IgD-negative memory B cell (primary cell): Measurements from ENCODE around the gene CCDC117. TPM values are rescaled to one million over a fixed set of nuclear protein-coding genes. Genes with fewer than 3 reads are reported as not detected.
"Not testable (repeated sequence)": the region's sequence is repeated elsewhere in the genome, so short reads cannot be mapped to it uniquely, and the experiment has no call there.

Experiments used
- H3K27ac Mint-ChIP-seq, 3 donors: one replicate each; pipeline ENCODE4 v1.8.0; 2020 to 2022; ENCODE audit warnings: mild to moderate bottlenecking in 3 of 3, mixed read lengths in 3 of 3, moderate library complexity in 1 of 3
- H3K27me3 Mint-ChIP-seq: one replicate; pipeline ENCODE4 v1.8.0; 2021; ENCODE audit warnings: mixed read lengths
- H3K36me3 Mint-ChIP-seq: one replicate; pipeline ENCODE4 v1.8.0; 2020; ENCODE audit warnings: mild to moderate bottlenecking, mixed read lengths
- H3K4me1 Mint-ChIP-seq, 3 donors: one replicate each; pipeline ENCODE4 v1.8.0; 2020 to 2022; ENCODE audit warnings: mixed read lengths in 3 of 3, mild to moderate bottlenecking in 1 of 3
- H3K4me3 Mint-ChIP-seq, 4 donors: one replicate each; pipeline ENCODE4 v1.8.0; 2020 to 2022; ENCODE audit warnings: mild to moderate bottlenecking in 4 of 4, mixed read lengths in 4 of 4, moderate library complexity in 3 of 4
- H3K9me3 Mint-ChIP-seq, 3 donors: one replicate each; pipeline ENCODE4 v1.8.0; 2020 to 2021; ENCODE audit warnings: mixed read lengths in 3 of 3, mild to moderate bottlenecking in 1 of 3
- polyA plus RNA-seq: library from polyadenylated mRNA; unstranded; fragments of 300-500 nt; fragmentation: Illumina TruSeq; gene quantifications from one replicate; pipeline ENCODE4 v1.2.3, GENCODE V29; 2021

Gene CCDC117
- polyA plus RNA-seq, 1 donor from 2014 or later: 12.0 TPM

DNA sequence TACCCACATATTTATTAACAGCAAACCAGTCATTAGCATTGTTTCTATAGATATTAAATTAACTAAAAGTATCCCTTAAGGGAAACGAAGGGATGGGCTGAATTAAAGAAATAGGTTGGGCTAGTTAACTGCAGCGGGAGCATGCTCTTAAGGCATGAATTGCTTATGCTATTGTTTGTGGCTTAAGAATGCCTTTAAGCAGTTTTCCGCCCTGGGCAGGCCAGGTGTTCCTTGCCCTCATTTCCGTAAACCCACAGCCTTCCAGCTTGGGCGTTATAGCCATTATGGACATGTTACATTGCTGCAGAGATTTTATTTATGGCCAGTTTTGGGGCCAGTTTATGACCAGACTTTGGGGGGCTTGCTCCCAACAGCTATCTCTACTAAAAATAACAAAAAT, 32.9 kb downstream of the CCDC117 start:
- not testable (repeated sequence) for H3K9me3 Mint-ChIP-seq, H3K27ac Mint-ChIP-seq, H3K36me3 Mint-ChIP-seq, H3K27me3 Mint-ChIP-seq, H3K4me3 Mint-ChIP-seq
- H3K4me1 Mint-ChIP-seq: peaks cover 15 to 20% (median 19%) of the 10 kb centered on the region in 3 donors

DNA sequence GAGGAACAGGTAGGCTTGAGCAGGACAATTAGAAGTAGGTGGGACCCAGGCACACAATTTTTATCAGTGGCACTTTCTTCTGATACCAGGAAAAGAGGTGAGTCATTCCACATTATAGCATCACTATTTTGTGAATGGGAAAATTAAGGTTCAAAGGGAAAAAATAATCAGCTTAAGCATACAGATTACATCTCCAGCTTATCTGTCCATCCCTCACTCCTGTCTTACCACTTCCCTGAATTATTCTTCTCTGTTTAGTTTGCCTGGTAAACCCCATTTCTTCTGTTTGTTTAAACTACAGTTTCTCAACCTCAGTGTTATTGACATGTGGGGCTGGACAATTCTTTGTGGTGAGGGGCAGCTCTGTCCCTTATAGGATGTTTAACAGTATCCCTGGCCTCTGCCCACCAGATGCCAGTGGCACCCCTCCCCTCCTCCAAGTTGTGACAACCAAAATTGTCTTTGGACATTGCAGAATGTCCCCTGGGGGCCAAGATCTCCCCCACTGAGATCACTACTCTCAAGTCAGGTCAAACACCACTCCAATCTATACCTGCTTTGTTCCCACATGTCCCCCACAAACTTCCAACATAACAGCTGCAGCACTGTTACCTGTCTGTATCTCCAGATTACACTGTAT, 36.3 kb downstream of the CCDC117 start:
- no peak overlapping the region for H3K4me3 Mint-ChIP-seq
- no peaks in the 10 kb centered on the region for H3K9me3 Mint-ChIP-seq
- peaks cover 8 to 17% (median 12%) of the 10 kb centered on the region in 3 donors for H3K4me1 Mint-ChIP-seq
- H3K27me3 Mint-ChIP-seq: no peaks in the 10 kb centered on the region
- H3K36me3 Mint-ChIP-seq: peaks cover 1% of the 10 kb centered on the region
- peak overlapping the region in 1 of 3 donors; percentile 31 for H3K27ac Mint-ChIP-seq

DNA sequence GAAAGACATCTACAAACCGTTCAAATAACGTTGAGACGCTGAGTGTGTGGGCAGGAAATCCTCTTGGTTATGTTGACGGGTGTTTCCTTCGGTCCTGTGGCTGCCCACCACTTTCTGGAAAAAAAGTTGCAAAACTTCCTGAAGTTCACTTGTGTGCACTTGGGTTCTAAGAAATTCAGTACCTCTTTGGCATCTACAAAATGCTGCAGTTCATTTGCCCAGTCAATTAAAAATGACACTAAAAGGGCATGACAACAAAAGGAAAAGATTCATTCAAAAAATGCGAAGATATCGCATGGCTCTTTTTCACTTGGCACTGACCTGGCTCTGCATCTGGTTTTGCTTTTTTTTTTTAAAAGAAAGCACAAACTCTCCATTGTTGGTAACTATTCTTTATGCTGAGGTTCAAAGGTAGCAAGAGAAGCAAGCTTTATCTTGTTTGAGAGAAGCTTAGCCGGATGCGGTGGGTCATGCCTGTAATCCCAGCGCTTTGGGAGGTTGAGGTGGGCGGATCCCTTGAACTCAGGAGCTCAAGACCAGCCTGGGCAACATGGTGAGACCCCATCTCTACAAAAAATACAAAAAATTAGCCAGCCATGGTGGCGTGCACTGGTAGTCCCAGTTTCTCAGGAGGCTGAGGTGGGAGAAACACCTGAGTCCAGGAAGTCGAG, 38.5 kb downstream of the CCDC117 start:
- Mint-ChIP-seq H3K9me3 (no peaks in the 10 kb centered on the region), H3K4me1 (peaks cover 8 to 17% (median 8%) of the 10 kb centered on the region in 3 donors), H3K36me3 (peaks cover 1% of the 10 kb centered on the region), H3K27ac (no peak overlapping the region), H3K27me3 (no peaks in the 10 kb centered on the region), H3K4me3 (peak overlapping the region; percentile 17 to 87 (median 50))

DNA sequence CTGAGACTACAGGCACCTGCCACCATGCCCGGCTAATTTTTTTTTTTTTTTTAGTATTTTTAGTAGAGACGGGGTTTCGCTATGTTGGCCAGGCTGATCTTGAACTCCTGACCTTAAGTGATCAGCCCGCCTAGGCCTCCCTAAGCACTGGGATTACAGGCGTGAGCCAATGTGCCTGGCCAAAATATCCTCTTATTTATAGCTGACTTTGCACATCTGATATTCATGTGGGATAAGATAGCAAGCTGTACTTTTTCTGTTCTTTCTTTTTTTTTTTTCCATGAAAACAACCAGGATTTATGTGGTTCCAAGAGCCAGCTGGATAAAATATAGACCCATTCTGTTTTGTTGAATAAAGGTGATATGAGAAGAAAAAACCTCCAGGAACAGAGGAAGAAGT, 40.0 kb downstream of the CCDC117 start:
- Mint-ChIP-seq H3K27ac (peak overlapping the region in 1 of 3 donors; percentile 26), H3K9me3 (no peaks in the 10 kb centered on the region), H3K4me3 (peak overlapping the region in 1 of 4 donors; percentile 82), H3K36me3 (peaks cover 2% of the 10 kb centered on the region), H3K4me1 (peaks cover 8 to 19% (median 12%) of the 10 kb centered on the region in 3 donors), H3K27me3 (no peaks in the 10 kb centered on the region)

DNA sequence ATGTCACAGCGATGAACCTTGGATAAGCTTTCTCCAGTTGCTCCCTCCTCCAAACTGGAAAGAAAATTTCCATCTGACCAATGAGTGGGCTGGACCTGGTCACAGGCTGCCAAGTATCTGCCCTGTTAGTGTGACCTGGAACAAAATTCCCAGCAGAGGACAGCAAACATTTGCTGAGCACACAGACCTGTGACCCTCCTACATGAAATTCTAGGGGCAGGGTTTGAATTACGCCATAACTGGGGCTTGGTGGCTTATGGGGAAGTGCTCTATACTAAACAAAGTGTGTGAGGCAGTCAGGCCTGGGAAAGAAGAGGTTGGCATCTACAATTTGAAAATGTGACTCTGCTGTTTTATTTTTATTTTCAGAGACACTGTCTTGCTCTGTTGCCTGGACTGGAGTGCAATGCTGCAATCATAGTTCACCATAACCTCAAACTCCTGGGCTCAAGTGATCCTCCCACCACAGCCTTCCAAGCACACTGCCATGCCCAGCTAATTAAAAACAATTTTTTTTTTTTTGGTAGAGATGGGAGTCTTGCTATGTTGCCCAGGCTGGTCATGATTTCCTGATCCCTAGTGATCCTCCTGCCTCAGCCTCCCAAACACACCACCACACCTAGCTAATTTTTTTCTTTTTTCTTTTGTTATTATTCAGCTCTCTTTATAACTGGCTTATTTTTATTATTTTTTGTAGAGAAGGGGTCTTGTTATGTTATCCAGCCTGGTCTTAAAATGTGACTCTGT, 41.5 kb downstream of the CCDC117 start:
- Mint-ChIP-seq H3K27me3 (no peaks in the 10 kb centered on the region), H3K4me3 (no peak overlapping the region), H3K36me3 (peaks cover 2% of the 10 kb centered on the region), H3K27ac (peak overlapping the region in 1 of 3 donors; percentile 65), H3K9me3 (no peaks in the 10 kb centered on the region), H3K4me1 (peaks cover 8 to 29% (median 12%) of the 10 kb centered on the region in 3 donors)

DNA sequence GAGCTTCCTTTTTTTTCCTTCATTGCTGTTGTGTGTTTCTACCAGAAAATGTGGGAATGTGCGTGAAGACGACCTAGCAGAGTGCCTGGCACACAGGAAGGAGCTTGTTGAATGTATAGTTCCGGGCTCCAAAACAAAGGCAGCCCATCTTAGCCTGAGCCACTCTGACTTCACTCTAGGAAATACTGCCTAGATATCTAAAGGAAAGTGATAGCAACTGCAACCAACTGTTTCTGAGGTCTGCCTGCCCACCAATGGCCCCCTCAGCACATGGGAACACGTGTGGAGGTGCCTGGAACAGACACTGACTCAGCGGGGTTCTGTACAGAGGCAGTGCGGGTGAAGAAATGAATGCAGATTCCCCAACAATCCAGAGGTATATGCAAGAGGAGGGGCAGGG, 42.6 kb downstream of the CCDC117 start:
- Mint-ChIP-seq H3K9me3 (no peaks in the 10 kb centered on the region), H3K4me3 (no peak overlapping the region)

DNA sequence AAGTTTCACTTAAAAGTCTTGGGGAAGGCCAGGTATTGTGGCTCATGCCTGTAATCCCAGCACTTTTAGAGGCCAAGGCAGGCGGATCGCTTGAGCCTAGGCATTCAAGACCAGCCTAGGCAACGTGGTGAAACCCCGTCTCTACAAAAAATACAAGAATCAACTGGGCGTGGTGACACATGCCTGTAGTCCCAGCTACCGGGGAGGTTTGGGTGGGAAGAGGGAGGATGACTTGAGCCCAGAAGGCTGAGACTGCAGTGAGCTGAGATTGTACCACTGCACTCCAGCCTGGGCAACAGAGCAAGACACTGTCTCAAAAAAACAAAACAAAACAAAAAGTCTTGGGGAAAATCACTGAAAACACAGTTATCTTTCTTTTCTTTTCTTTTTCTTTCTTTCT, 43.2 kb downstream of the CCDC117 start:
- H3K27ac Mint-ChIP-seq: no peak overlapping the region
- H3K36me3 Mint-ChIP-seq: peaks cover 5% of the 10 kb centered on the region
- peaks cover 8 to 33% (median 10%) of the 10 kb centered on the region in 3 donors for H3K4me1 Mint-ChIP-seq
- no peaks in the 10 kb centered on the region for H3K9me3 Mint-ChIP-seq
- no peaks in the 10 kb centered on the region for H3K27me3 Mint-ChIP-seq
- no peak overlapping the region for H3K4me3 Mint-ChIP-seq

More for the DNA sequence above, 42.6 kb downstream of the CCDC117 start:
- Mint-ChIP-seq H3K36me3 (peaks cover 5% of the 10 kb centered on the region), H3K27ac (peak overlapping the region in 1 of 3 donors; percentile 81), H3K4me1 (peaks cover 8 to 35% (median 14%) of the 10 kb centered on the region in 3 donors), H3K27me3 (no peaks in the 10 kb centered on the region)

DNA sequence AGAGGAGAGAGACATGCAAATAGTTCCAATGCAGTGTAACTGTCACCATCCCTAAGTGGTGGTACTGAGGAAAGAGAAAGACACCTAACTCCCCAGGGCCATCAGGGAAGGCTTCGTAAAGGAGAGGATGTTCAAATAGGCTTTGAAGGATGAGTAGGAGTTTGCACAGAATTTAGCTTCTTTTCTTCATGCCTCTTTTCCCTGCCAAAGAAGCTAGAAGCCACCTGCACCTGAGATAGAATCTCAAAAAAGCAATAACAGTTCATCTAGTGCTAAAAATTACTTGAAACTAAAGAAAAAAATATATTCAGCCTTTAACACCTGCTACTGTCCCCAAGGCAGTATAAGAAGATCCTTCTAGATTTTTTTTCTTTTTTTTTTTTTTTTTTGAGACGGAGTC, 44.6 kb downstream of the CCDC117 start:
- Mint-ChIP-seq H3K9me3 (no peaks in the 10 kb centered on the region), H3K4me3 (no peak overlapping the region), H3K4me1 (peaks cover 1 to 23% (median 6%) of the 10 kb centered on the region in 3 donors), H3K27me3 (no peaks in the 10 kb centered on the region), H3K36me3 (peaks cover 5% of the 10 kb centered on the region), H3K27ac (no peak overlapping the region)

DNA sequence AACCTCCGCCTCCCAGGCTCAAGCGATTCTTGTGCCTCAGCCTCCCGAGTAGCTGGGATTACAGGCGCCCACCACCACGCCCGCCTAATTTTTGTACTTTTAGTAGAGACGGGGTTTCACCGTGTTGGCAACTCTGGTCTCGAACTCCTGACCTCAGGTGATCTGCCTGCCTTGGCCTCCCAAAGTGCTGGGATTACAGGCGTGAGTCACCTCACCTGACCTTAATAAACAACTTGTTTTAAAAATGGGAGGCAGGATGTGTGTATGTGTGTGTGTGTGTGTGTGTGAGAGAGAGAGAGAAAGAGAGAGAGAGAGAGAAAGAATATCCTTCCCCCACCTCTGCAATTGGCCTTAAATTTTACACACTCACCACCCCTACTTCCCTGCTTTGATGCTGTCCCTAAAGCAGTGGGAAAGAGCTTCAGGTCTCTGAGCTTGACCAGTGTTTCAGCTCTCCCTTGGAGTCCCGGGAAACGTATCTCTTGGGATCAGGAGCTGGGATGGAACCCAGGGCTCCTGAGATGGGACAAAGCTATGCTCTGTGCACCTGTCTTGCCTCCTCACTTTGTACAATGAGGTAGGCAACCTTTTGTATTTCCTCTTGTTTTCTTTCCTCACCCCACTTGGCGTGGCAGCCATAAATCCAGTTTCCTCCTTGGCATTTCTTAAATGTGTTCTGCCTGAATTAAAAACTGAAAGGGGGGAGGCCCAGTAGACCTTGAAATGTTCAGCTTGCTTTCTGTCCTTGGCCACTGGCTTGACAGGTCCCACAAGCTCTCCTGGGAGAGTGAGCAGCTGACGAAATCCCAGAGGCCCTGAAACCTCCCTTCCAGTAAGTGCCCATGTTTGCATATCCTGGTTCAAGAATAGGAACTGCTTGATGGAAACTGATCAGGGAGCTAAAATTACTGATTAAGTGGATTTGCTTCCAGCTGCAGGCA, 45.7 kb downstream of the CCDC117 start:
- no peak overlapping the region for H3K27ac Mint-ChIP-seq
- no peaks in the 10 kb centered on the region for H3K27me3 Mint-ChIP-seq
- H3K9me3 Mint-ChIP-seq: no peaks in the 10 kb centered on the region
- peaks cover 7% of the 10 kb centered on the region for H3K36me3 Mint-ChIP-seq
- peaks cover 0 to 25% (median 6%) of the 10 kb centered on the region in 3 donors for H3K4me1 Mint-ChIP-seq
- H3K4me3 Mint-ChIP-seq: peak overlapping the region in 1 of 4 donors; percentile 80

DNA sequence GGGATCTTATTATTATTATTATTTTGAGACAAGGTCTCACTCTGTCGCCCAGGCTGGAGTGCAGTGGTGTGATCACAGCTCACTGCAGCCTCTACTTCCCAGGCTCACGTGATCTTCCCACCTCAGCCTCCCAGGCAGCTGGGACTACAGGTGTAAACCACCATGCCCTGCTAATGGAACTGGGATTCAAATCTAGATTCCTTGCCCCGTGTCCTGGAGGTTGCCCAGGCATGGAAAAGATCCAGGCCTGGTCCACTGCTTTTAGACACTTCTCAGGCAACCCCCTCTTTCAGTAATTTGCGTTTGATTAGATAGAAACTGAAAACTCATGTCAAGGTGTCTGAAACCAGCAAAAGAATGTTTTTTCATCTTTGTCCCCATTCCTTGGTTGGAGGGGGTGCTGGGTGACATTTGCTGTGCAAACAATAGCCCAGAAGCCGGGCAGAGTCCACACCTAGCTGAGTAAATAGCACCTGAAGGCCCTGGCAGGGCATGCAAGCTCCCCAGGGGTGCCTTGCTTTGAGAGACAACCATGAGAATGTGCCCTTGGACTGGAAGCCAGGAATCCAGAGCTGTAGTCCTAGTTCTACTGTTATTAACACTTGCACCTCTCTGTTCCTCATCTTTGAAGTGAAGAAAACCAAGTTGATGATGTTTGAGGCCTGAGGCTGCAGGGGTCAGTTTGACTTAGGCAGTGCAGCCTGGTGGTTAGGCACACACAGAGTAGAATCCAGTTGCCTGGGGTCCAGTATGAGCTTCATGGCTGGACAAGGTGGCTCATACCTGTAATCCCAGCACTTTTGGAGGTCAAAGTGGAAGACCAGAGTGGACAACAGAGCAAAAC, 47.0 kb downstream of the CCDC117 start:
- Mint-ChIP-seq H3K27ac (no peak overlapping the region), H3K36me3 (peaks cover 7% of the 10 kb centered on the region), H3K27me3 (no peaks in the 10 kb centered on the region), H3K9me3 (no peaks in the 10 kb centered on the region), H3K4me1 (peaks cover 0 to 25% (median 6%) of the 10 kb centered on the region in 3 donors), H3K4me3 (peak overlapping the region in 1 of 4 donors; percentile 58)

DNA sequence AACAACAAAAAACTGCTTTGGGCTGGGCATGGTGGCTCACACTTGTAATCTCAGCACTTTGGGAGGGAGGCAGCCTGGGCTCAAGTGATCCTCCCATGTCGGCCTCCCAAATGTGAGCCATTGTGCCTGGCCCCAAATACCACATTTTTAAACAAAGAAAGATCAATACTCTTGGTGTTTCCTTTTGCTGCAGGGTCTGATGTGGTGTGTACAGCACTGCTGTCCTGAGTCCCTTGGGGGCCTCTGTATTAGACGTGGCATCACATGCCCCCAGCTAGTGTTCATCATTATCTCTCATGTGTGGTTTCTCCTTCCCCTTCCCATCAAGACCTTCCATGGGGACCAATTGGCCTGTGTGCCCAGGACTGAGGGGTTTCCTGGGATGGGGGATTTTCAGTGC, 48.4 kb downstream of the CCDC117 start:
- no peak overlapping the region for H3K4me3 Mint-ChIP-seq
- H3K36me3 Mint-ChIP-seq: peaks cover 7% of the 10 kb centered on the region
- H3K27me3 Mint-ChIP-seq: no peaks in the 10 kb centered on the region
- H3K9me3 Mint-ChIP-seq: no peaks in the 10 kb centered on the region
- peaks cover 0 to 25% (median 6%) of the 10 kb centered on the region in 3 donors for H3K4me1 Mint-ChIP-seq
- H3K27ac Mint-ChIP-seq: no peak overlapping the region

DNA sequence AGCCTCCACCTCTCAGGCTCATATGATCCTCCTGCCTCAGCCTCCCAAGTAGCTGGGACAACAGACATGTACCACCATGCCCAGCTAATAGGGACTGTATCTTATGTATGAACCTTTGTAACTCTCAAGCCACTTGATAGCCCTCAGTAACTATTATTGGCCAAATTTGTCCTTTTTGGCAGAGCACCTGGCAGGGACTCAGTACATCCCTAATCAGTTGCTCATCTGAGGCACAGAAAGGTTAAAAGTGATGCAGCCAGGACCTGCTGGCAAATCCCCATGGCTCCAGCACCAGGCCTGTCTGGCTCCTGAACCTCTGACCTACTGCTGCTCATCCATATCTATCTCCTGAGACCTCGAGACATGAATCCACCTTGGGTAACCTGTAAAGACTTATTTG, 49.0 kb downstream of the CCDC117 start:
- Mint-ChIP-seq H3K4me3 (no peak overlapping the region), H3K36me3 (peaks cover 7% of the 10 kb centered on the region), H3K9me3 (no peaks in the 10 kb centered on the region), H3K27me3 (no peaks in the 10 kb centered on the region), H3K4me1 (peaks cover 0 to 25% (median 6%) of the 10 kb centered on the region in 3 donors), H3K27ac (no peak overlapping the region)

DNA sequence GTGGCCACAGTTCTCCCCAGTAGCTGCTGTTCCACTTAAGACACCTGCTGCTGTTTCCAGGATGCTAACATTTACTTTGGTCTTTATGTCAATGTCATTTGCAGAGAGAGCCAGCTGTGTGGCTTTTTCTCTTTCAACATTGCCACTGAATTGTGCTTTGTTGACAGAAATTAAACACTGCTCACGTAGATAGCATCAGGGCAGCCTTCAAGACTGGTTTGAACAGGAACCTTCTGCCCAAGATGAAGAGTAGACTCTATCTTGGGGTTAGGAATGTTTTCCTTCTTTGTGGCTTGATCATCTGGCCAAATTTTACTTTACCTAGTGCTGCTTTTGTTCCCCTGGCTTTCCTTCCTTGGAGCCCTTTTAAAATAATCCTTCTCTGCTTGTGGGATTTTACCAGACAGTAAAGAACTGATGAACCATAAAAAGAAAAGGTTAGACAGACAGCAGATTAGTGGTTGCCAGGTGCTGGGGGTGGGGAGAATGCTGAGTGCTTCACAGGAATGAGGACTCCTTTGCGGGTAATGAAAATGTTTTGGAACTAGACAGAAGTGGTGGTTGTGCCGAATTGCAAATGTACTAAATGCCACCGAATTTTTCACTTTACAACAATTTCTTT, 50.5 kb downstream of the CCDC117 start:
- Mint-ChIP-seq H3K4me3 (no peak overlapping the region), H3K27ac (peak overlapping the region in 2 of 3 donors; percentile 51 to 90), H3K36me3 (peaks cover 6% of the 10 kb centered on the region), H3K9me3 (no peaks in the 10 kb centered on the region), H3K4me1 (peaks cover 0 to 24% (median 4%) of the 10 kb centered on the region in 3 donors), H3K27me3 (no peaks in the 10 kb centered on the region)
